Measurements from ENCODE around the gene RIT1. TPM values are rescaled to one million over a fixed set of nuclear protein-coding genes. Genes with fewer than 3 reads are reported as not detected.

The RIT1 gene
- total RNA-seq: 30.2 and 32.4 TPM in 2 replicates

GRCh38 chr1:155911156-155912055 is at the start of gene RIT1:
Gene RIT1 (minus strand): TSS chr1:155911349. CDS start chr1:155910761, 588 bp downstream.

GRCh38 chr1:155940993-155941844 is 30.1 kb upstream of the RIT1 start, which contains the start of gene RXFP4:
Gene RXFP4 (plus strand): TSS chr1:155941638. CDS start chr1:155941710, 72 bp downstream.

GRCh38 chr1:155934097-155934935 is 23.2 kb upstream of the RIT1 start, which contains the start of gene KHDC4:
Gene KHDC4 (minus strand): TSS chr1:155934413. CDS start chr1:155934373, 40 bp downstream.

GRCh38 chr1:155859234-155859829 is 51.8 kb downstream of the RIT1 start, which contains the start of gene SYT11:
Gene SYT11 (plus strand): TSS chr1:155859567. CDS start chr1:155859762, 195 bp downstream.

GRCh38 chr1:155856975-155857930 is 53.9 kb downstream of the RIT1 start, which contains the start of gene GON4L:
Gene GON4L (minus strand): TSS chr1:155857214. CDS start chr1:155853780, 3,434 bp downstream.

Other genes with a start within 250 kb of the RIT1 start
- gene YY1AP1, start 222.6 kb downstream of the RIT1 start, total RNA-seq: 36.4 and 39.1 TPM in 2 replicates
- 72.8 and 124 TPM in 2 replicates for gene DAP3, start 222.3 kb downstream of the RIT1 start, total RNA-seq
- gene GON4L, start 54.1 kb downstream of the RIT1 start, total RNA-seq: 12.6 and 13.3 TPM in 2 replicates
- 1.3 TPM in 2 replicates for gene SYT11, start 51.8 kb downstream of the RIT1 start, total RNA-seq
- gene KHDC4, start 23.1 kb upstream of the RIT1 start, total RNA-seq: 11.8 and 23.5 TPM in 2 replicates
- gene RXFP4, start 30.3 kb upstream of the RIT1 start, total RNA-seq: not detected in 2 replicates
- gene ARHGEF2, start 67.2 kb upstream of the RIT1 start, total RNA-seq: 43.3 and 44.3 TPM in 2 replicates
- 355 and 375 TPM in 2 replicates for gene SSR2, start 109.6 kb upstream of the RIT1 start, total RNA-seq
- gene UBQLN4, start 142.4 kb upstream of the RIT1 start, total RNA-seq: 21.4 and 25.2 TPM in 2 replicates
- 103 and 130 TPM in 2 replicates for gene LAMTOR2, start 143.4 kb upstream of the RIT1 start, total RNA-seq
- gene RAB25, start 149.8 kb upstream of the RIT1 start, total RNA-seq: 206 and 251 TPM in 2 replicates
- 3.3 and 7.6 TPM in 2 replicates for gene MEX3A, start 171.1 kb upstream of the RIT1 start, total RNA-seq
- gene LMNA, start 203.4 kb upstream of the RIT1 start, total RNA-seq: 995 and 1,028 TPM in 2 replicates
- gene SEMA4A, start 242.2 kb upstream of the RIT1 start, total RNA-seq: 7.6 and 16.6 TPM in 2 replicates